Epithelial cell of proximal tubule (primary cell): ENCODE results near the gene FGF19. TPM values are rescaled to one million over a fixed set of nuclear protein-coding genes. Genes with fewer than 3 reads are reported as not detected.
A peak's percentile ranks its signal among the peaks of the same experiment; 100 is the strongest.

Experiments
- DNase-seq: peaks from one replicate; pipeline ENCODE4 v3.0.0-alpha.2; 2011; ENCODE audit warnings: low read depth
- H3K4me3 ChIP-seq: 2 replicates; pipeline ENCODE4 v1.5.1; 2011; ENCODE audit warnings: low read depth, mild to moderate bottlenecking, low read length
- total RNA-seq: library from RNA; depleted of rRNA; stranded (reverse); fragments of >200 nt; gene quantifications from 2 replicates; pipeline ENCODE4 v1.2.3, GENCODE V29; 2015
- TF ChIP-seq, protein P1 (sequence below): conservative IDR thresholded peaks from 2 replicates; pipeline ENCODE4 v1.5.1; 2012; ENCODE audit warnings: low read depth, mild to moderate bottlenecking, low read length

Gene FGF19
- total RNA-seq, 1 donor from 2014 or later = not detected

DNA sequence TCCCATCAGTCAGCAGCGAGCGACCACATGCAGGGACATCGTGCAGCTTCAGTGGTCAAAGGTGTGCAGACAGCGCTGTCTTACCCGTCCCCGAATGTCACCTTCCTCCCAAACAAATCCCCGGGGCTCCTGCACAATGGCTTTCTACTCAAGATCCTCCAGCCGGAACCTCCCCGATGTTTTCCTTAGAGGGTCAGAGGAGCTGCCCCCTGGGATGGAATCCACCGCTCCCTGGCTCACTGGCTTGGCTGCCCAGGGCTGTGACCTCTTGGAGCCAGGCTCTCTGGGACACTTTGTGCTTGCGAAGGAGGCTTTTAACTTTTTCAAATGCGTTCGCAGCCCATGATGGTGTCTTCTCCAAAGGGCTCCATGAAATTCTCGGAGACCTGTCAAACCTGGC is 17.3 kb upstream of the FGF19 start:
- TF ChIP-seq, protein P1, sequence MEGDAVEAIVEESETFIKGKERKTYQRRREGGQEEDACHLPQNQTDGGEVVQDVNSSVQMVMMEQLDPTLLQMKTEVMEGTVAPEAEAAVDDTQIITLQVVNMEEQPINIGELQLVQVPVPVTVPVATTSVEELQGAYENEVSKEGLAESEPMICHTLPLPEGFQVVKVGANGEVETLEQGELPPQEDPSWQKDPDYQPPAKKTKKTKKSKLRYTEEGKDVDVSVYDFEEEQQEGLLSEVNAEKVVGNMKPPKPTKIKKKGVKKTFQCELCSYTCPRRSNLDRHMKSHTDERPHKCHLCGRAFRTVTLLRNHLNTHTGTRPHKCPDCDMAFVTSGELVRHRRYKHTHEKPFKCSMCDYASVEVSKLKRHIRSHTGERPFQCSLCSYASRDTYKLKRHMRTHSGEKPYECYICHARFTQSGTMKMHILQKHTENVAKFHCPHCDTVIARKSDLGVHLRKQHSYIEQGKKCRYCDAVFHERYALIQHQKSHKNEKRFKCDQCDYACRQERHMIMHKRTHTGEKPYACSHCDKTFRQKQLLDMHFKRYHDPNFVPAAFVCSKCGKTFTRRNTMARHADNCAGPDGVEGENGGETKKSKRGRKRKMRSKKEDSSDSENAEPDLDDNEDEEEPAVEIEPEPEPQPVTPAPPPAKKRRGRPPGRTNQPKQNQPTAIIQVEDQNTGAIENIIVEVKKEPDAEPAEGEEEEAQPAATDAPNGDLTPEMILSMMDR = no peak
- H3K4me3 ChIP-seq = no peak overlapping the region
- no peak for DNase-seq

DNA sequence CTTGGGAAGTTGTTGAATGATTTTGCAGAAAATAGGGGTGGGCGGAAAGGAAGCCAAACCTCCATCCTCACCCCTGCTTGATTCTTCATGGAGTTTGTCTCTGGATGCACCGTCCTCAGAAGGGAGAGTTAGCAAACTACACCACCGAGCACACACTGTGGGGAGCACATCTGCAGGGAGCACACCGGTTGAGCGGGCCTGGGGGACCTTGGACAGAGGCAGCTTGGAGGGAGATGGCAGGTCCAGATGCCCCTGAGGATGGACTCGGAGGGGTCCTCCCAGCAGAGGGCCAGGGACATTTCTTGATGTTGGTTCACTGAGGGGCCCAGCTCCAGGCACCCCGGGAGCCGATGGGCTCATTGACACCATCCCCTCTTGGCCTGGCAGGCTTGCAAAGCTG is 15.1 kb upstream of the FGF19 start:
- no peak overlapping the region for H3K4me3 ChIP-seq
- TF ChIP-seq, protein P1 = no peak
- no peak for DNase-seq

DNA sequence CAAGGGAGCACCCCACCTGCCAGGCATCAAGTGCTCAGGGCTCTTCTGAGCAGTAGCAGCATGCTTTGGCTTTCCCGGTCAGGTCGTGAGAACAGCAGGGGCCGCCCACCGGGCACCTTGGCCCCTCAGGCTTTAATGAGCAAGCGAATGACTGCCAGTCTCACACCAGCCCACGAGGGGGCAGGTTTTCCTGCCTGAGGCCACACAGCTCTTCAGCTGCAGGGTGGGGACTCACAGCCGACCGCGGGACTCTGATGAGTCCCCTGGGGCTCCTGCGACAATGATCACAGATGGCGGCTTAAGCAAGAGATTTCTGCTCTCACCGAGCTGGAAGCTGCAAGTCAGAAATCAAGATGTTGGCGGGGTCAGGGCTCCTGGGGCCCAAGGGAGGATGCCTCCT is 14.3 kb upstream of the FGF19 start:
- H3K4me3 ChIP-seq = no peak overlapping the region
- TF ChIP-seq, protein P1 = peak; percentile 73
- DNase-seq = no peak

DNA sequence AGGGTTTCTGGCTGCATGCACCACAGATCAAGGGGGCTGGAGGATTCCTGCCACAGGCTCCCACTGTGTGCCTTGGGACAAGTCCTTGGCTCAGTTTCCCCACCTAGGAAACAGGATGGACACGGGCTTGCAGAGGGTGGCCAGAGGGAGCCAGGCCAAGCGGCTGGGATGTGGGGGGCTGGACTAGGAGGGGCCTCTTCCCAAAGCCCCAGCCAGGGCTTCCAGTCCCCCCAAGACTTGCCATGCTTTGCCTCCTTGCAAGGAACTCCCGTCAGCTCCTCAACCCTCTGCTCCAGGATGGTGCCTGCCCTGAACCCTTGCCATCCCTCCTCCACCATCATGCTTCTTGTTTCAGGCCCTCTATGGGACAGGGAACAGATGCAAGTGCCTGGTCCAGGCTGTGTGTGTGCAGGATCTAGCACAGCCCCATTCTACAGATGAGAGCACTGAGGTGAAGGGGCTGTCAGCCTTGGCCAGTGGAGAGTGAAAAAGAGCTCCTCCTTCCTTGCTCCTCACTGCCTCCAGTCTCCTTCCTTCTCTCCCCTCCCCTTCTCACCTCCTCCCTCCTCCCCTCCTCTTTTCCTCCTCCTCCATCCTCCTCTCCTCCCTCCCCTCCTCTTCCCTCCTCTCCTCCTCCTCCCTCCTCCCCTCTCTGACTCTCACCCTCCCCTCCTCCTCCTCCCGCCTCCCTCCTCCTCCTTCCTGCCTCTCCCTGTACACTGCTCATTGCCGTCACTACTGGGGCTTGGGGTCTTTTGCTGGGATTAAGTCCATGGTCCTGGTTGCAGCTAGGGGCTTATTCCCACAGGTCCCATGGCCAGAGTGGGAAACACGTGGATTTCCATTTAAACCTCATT is 13.3 kb upstream of the FGF19 start:
- TF ChIP-seq, protein P1 = no peak
- DNase-seq = no peak
- no peak overlapping the region for H3K4me3 ChIP-seq

DNA sequence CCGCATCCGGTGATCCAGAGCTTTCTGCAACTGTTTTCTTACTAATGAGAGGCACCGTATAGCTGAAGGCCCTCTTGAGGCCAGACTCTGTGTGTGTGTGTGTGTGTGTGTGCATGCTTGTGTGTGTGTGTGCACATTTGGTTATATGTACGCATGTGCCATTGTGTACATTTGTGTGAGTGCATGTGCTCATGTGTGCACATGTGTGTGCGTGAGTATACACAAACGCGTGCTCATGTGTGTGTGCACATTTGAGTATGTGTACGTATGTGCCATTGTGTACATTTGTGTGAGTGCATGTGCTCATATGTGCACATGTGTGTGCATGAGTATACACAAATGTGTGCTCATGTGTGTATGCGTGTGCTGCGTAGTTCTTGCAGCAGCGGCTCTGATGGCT is 12.3 kb upstream of the FGF19 start:
- DNase-seq = no peak
- H3K4me3 ChIP-seq = no peak overlapping the region
- TF ChIP-seq, protein P1 = no peak

DNA sequence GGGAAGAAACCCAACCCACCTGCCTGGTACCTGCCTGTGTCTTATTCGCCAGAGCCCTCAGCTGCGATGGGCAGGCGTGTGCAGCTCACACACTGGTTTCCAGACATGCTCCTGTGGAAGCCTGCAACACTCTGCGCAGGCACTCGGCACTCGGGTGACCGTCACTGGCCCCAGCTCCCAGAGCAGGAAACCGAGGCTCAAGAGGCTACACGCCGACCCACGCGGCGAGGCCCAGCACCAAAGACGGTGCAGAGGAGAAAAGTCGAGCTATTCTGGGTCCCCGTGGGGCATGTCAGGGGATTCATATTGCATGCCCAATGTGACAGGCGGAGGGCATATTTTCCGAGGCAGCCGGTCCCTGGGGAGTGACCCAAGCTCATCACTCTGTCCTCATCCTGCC is 11.6 kb upstream of the FGF19 start:
- no peak for DNase-seq
- TF ChIP-seq, protein P1 = no peak
- H3K4me3 ChIP-seq = no peak overlapping the region
